Germinal center (tissue), 1 donor: ENCODE results near the gene ADARB2.

Source experiments
- DNase-seq: peaks from one replicate; pipeline ENCODE4 v3.0.0; 2012; ENCODE audit warnings: mixed read lengths, low spot score

ADARB2 gene

DNA sequence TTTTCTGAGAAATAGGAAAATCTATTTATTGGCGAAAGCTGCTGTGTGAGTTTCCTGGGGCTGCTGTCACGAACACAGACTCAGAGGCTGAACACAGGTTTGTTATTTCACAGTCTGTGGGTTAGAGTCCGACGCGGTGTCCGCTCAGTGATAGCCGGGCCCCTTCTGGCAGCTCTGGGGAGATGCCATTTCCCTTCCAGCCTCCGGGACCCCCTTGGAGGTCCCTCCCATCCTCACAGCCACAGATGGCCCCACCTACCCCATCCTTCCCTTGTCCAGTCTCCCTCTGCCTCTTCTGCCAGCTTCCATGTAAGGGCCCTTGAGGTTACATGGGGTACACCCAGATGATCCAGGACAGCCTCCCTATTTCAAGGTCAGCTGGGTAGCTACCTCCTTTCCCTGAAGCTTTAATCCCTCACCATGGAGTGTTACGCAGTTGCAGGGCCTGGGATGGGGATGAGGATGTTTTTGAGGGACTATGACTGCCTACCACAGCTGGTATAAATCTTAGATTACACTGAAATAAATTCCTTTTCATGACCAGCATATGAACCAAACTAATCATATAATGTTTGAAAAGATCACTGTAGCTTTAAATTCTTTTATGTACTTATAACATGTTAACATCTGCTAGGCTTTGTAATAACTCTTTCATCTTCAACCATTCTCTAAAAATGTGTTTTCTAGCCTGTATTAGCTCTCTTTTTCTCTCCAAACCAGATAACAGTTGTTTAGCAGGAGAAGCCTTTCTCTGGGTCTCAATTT, 582.6 kb downstream of the ADARB2 start:
- no peak for DNase-seq

GRCh38 chr10:1153805-1154351, 583.4 kb downstream of the ADARB2 start:
- DNase-seq: no peak

DNA sequence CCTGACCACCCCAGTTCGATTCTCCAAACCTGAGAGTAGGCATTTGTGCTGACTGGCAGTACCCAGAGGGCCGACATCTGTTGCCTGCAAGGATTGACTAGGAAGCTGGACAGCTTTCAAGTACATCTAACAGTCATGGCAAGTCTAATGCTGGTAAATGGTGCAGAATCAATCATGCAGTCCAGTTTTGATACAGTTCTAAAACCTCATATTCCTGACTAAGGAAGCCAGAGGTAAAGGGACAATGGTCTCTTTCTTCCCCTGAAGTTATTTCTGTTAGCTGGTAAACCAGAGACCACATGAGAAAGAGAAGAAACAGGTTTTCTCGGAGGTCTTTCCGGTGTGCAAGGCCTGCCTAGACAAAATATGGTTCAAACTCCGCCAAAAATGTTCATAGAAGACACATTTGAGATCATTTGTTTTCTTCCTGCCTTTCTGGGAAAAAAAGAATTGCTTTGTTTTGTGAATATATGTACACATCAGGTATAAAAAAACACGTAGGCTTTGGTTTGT, 584.0 kb downstream of the ADARB2 start:
- DNase-seq: no peak

- no peak for DNase-seq
Observed at GRCh38 chr10:1152386-1153250, 584.7 kb downstream of the ADARB2 start.

- DNase-seq: no peak
Observed at GRCh38 chr10:1151076-1152033, 586.0 kb downstream of the ADARB2 start.

GRCh38 chr10:1150638-1150955, 586.7 kb downstream of the ADARB2 start:
- no peak for DNase-seq

DNA sequence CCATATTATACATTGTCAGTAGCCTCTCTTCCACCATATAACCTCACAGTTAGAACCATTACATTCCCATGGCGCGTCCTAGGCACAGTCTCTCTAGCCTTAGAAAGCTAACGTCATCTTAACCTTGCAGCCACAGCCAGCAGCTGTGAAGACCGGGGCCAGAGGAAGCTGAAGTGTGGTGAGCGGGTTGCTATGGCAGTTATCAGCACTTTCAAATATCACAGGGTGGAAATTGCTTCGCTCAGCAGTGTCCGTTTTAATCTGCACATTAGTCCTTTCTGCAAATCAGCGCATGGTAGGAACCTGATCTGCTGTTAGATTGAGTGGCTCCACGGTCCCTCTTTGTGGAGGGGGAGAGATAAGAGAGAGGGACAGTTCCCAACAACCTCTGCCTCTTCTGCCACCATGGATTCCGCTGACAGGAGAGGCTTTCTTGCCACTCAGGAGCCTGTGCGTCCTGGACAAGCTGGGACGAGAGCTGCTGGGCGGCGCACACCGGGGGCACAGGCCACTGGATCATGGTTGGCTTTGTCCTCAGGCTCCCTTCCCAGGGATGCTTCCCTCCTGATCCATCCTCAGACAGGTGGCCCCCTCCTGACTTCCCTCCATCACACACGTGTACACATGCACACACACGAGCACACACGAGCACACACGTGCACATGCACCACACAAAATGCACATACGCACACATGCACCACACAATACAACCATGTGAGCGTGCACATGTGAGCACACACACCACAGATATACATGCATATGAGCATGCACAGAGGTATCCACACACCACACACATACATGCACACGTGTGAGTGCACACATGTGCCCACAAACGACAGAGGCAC, 587.3 kb downstream of the ADARB2 start:
- no peak for DNase-seq

- DNase-seq: no peak
Observed at GRCh38 chr10:1148855-1149605, 588.3 kb downstream of the ADARB2 start.

- DNase-seq: no peak
Observed at GRCh38 chr10:1147810-1148209, 589.5 kb downstream of the ADARB2 start.

- DNase-seq: no peak
Observed at GRCh38 chr10:1142596-1142995, 594.7 kb downstream of the ADARB2 start.

DNA sequence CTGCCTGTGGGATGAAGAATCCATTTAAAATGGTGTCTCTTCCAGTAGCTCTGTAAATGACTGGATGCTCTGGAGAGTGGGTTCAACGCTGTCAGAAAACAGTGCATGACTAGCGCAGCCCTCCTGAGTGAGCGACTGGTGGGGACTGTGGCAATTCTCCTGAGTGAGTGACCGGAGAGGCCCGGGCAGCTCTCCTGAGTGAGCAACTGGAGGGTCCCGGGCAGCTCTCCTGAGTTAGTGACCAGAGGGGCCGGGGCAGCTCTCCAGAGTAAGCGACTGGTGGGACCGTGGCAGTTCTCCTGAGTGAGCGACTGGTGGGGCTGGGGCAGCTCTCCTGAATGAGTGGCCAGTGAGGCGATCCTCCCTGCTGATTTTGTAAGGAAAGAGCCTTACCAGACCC, 595.6 kb downstream of the ADARB2 start:
- DNase-seq: no peak

DNA sequence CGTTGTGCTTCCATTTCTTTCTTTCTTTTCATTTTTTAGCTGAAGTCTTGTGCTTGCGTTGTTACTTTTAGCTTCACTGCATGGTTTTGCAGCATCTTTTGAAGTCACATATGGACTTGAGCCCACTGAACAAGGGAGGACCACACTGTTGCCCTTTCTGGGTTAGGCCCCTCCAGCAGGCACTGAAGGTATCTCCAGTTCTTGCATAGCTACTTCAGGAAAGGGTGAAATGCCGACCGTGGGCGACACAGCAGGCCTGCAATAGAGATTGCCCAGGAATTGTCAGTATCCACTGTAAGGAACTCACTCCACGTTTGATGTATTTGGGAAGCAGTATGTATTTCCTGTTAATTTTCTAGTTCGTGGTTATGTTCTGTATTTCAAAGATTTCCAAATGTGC, 596.1 kb downstream of the ADARB2 start:
- DNase-seq: no peak

DNA sequence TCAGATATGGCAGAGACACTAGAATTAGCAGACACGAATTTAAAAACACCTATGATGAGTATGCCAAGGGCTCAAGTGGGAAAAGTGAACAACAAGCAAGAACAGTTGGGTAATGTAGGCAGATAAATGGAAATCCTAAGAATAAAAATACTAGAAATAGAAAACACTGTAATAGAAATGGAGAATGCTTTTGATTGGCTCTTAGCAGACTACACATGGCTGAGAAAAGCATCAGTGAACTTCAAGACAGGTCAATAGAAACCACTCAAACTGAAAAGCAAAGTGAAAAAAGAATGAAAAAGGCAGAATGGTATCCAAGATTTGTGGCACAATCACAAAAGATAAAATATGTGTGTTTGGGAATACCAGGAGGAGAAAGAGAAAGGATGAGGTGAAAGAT, 598.8 kb downstream of the ADARB2 start:
- DNase-seq: no peak

GRCh38 chr10:1137499-1138163, 599.7 kb downstream of the ADARB2 start:
- no peak for DNase-seq

- no peak for DNase-seq
Observed at GRCh38 chr10:1136268-1136667, 601.1 kb downstream of the ADARB2 start.

DNA sequence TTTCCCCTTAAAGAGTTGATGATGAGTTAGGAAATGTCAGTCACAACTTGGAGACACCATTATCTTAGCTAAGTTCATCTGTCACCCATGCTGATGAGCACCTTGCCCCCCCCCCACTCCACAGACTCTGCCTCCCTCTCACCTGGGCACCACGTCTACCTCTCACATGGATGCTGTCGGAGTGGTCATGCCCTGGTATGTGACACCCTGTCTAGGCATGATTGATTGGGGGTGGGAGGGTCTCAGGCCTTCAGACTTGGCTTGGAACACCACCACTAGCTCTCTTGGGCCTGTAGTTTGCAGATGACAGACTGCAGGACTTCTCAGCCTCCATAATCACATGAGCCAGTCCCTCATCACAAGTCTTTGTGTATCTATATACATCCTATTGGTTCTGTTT, 603.2 kb downstream of the ADARB2 start:
- no peak for DNase-seq

DNA sequence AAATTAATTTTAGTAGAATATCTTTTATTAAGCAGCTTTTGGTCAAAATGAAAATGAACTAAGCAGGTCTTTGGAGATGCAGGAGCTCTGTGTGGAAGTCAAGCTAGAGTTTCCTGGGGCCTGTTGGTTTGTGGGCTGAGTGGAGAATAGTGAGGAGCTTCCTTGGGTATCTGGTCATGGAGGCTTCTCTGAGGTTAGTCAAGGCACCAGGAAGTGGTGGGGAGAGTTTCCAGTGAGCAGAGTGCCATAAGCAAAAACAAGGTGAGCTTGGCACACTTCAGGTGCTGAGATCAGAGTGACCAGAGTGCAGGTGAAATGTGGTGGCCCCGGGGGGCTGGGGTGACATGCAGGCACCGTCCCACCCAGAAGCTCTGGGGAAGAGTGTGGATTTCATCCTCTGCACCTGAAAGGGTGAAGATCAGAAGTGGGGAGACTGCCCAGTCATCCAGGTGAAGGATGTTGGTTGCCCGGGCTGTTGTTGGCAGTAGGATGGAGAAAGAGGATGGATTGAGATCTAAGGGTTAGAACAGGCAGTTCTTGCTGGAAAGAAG, 603.8 kb downstream of the ADARB2 start:
- DNase-seq: no peak

DNA sequence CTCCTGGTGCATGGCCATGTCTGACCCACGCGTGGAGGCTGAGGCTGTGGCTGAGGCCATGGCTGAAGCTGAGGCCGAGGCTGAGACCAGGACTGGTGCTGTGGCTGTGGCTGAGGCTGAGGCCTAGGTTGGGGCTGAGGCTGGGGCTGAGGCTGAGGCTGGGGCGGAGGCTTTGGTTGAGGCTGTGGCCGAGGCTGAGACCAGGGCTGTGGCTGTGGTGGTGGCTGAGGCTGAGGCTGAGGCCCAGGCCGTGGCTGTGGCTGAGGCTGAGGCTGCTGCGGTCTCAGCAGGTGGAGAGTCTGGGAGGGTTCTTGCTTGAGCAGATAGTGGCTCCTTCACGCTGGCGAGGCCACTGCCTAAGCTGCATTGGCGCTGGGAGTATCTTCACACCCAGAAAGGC, 604.7 kb downstream of the ADARB2 start:
- DNase-seq: no peak
